CD4-positive, alpha-beta T cell treated with Interleukin-4 for 4 hours (primary cell): ENCODE measurements around the gene NOS1.

Experiments used
- DNase-seq: peaks from one replicate; pipeline ENCODE4 v3.0.0-alpha.2; 2020

The NOS1 gene

DNA sequence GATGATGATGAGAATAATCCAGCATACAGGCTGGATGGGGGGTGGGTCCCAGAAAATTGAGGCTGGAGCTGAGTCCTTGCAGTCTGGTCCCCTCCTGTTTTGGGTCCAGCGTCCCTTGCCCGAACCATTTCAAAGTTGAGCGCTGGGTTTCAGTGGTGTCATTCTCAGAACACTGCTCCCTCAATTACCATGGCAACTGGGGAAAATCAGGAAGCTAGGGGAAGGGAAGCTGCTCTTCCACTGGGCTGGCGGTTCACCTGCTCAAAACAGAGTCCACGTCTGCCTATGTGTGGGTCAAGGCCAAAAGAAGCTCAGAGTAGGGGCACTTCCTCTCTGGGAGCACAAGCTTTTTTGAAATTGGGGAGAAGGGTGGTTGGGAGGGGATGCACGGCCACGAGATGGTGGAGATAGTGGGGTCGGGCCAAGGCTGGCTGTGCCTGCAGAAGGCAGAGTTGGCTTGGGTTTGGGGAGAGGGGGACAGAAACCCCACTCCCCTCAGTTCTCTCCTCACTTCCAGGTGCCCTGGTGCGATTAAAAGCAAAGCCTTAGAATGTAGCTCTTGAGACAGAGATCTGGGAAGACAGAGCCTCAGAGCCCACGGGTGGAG, 1.7 kb upstream of the NOS1 start:
- no peak for DNase-seq

DNA sequence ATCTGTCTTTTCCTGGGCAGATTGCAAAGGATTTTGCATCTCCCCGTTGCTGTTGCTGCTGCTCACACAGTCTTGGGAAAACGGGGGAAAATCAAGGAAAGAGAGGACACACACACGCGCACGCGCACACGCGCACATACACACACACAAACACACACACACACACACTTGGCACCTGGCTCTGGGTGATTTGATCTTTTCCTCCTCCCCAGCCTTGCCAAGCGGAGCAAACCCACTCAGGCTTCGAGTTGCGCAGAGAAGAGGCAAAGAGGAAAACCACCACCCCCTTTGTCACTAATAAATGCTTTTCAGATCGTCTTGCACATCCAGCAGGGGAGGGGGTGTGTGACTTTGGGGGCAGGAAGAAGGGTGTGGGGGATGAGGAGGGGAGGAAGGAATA, 965 bp upstream of the NOS1 start:
- no peak for DNase-seq

DNA sequence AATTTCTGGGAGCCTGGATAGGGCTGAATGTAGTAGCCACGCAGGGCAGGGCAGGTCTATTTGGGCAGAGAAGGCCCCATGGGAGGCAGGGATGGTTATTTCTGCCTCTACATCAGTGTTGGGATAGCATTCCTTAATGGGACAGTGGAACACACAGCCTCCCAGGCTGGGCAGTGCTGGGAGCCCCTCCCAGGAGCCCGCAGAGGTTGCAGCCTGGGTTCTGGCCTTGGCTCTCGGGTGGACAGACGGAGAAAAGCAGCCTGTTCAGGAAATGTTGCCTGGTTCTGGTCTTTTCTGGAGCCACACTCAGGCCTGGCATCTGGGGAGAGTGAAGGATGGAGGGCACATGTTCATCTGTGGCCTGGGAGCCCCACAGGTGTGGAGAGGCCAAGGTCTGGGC, 479 bp upstream of the NOS1 start:
- DNase-seq, result no peak

- no peak for DNase-seq
Observed at GRCh38 chr12:117360551-117361346, 677 bp downstream of the NOS1 start.

DNA sequence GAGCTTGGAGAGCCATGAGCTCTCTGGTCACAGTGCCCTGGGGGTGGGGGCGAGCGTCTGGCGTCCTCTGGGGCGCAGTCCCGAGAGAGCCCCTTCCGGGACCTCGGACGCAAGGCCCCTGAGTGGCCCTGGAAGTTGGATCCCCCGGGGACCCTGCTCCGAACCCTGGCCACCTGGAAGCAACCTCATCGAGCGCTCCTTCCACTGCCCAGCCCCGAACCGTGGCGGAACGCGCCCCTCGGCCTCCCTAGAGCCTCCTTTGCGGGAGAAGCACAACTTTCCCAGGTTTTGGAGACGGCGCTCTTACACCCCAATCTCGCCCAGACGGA, 1.2 kb downstream of the NOS1 start:
- DNase-seq, result no peak

DNA sequence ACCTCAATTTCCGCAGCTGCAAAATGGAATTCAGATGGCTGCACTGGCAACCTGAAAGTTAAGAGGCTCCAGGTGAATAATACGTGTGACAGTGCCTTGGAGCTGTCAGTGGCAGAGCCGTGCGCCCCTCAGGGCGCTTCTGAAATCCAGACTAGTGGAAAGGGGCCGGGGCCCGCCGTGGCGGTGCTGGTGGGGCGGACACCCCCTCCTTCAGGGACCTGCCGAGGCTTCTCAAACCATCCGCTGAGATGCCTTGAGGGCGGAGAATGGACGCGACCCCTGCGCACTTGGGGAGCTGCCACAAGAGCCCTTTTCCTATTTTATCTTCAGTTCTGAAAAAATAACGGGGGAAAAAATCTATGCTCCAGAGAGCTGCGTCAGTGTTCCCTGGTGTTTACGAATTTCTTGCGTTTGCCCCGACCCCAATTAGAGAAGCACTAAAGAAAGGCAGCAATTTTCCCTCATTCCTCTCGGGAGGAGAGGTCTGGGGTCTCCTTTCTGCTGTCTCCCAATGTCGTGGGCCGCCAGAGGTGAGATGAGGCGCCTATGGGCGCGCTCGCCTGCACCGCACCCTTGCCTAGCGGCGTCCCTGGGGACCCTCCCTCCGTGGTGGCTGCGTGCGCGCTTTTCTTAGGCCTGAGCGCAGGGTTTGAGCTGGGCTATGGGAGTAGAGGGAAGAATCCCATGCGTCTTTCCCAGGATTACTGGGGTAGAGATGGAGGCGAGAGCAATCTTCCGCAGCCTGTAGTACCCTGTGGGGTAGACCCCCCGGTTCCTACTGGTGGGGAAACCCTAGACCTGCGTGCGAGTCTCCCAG, 2.2 kb downstream of the NOS1 start:
- no peak for DNase-seq

GRCh38 chr12:117356048-117356447, 5.4 kb downstream of the NOS1 start:
- no peak for DNase-seq

DNA sequence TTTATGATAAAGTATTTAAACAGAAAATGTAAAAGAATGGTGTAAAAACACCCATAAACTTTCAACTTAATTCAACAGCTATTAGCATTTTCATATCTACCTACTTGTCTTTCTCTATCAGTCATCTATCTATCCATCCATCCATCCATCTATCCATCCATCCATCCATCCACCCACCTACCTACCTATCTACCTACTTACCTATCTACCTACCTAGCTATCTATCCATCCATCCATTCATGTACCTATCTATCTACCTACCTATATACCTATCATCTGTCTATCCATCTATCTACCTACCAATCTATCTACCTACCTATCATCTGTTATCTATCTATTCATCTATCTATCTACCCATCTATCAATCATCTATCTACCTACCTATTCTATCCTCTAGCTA, 8.5 kb downstream of the NOS1 start:
- DNase-seq, result no peak

- no peak for DNase-seq
Observed at GRCh38 chr12:117352206-117352605, 9.2 kb downstream of the NOS1 start.

- DNase-seq, result no peak
Observed at GRCh38 chr12:117350140-117350539, 11.3 kb downstream of the NOS1 start.

- no peak for DNase-seq
Observed at GRCh38 chr12:117347588-117347987, 13.8 kb downstream of the NOS1 start.

DNA sequence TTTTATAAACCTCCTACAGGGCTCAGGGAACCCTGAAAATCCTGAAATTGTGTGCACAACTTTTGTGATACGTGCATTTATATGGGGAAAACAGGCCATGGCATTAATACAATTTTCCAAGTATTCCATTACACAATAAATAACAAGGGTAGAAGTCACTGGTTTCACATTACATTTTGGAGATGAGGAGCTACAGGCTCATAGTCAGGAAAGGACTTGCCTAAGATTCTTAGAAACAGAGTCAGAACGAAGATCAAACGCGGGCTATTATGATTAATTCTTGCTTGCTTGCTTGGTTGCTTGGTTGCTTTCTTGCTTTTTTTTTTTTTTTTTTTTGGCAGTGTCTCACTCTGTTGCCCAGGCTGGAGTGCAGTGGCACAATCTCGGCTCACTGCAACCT, 16.7 kb downstream of the NOS1 start:
- DNase-seq, result no peak

DNA sequence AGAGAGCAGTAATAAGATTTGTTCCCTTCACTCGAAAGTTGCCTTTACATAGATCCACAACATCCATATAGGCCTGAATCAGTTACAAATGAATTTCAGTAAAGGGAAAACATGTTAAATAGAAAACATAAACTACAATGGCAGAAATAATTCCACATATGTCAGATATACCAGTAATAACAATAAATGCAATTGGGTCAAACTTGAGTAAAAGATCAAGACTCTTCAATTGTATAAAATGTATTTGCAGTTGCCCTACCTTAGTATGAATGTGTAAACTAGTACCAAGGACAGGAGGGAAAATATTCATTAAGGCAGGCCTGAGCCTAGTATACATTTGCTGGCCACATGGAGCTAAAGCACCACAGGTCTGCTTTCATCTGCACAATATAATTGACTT, 17.6 kb downstream of the NOS1 start:
- DNase-seq, result no peak

DNA sequence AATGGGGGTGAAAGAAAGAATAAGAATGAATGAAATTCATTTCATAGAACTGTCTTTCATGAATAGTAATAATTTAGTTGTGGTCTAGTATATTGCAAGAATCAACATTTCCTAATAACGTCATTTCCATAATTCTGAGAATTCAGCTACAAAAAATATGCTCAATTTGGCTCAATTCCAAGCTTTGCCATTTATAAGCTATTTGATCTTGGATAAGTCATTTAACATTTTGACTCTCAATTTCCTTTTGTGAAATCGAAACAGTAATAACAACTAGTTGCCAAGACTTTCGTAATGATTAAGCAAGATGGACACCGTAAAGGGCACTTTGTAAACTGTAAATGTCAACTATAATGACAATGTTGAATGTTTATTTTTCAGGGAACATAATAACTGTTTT, 18.1 kb downstream of the NOS1 start:
- no peak for DNase-seq

DNA sequence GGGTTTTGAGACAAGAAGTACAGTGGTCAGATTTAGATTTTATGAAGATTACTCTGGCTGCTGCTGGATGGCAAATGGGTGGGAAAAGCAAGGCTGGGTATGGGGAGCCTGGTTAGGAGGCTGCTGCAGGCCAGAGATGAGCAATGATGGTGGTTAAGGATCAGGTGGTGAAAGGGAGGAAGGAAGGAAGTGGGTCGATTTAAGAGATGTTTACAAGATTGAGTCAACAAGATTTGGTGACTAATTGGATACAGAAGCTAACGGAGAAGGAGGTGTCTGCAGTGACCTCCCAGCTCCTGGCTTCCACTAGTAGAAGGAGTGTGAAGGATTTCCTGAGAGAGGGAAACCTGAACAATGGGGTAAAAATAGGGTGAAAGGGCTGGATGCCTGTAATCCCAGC, 18.7 kb downstream of the NOS1 start:
- DNase-seq, result no peak

GRCh38 chr12:117342247-117342646, 19.2 kb downstream of the NOS1 start:
- no peak for DNase-seq

DNA sequence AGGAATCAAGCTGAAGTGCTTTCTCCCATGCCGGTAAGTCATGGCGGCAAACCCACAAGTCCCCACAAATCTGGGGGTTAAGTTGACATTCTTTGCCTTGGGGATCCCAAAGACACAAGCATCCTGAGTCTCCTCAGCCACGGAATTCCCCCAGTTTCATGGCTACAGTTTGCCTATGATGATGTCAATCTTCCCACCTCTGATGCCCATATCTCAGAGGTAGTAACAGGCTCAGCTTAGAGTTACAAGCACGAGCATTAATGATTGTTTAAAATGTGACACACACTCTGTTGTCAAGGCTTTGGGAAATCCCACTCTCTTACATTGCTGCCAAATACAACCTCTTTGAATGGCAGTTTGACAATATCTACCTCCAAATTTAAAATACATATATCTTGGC, 22.3 kb downstream of the NOS1 start:
- no peak for DNase-seq

GRCh38 chr12:117334855-117335587, 26.4 kb downstream of the NOS1 start:
- DNase-seq, result no peak

DNA sequence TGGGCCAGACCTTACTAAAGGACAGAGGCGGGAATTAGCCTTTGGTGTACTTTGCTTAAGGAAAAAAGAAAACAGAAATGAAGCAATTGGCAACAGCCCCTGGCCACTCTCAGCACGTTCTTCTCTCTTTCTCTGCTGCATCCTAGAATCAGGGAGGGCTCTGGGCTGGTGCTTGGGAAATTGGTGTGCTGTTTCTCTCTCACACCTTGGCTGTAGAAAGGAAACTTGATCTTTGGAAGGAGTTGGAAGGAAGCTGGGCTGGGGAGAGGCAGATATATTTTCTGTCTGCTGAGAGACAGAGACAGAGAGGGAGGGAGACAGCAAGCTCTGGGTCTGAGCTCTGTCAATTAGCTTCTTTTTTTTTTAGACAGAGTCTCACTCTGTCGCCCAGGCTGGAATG, 27.4 kb downstream of the NOS1 start:
- no peak for DNase-seq

GRCh38 chr12:117333331-117333881, 28.0 kb downstream of the NOS1 start:
- DNase-seq, result no peak

DNA sequence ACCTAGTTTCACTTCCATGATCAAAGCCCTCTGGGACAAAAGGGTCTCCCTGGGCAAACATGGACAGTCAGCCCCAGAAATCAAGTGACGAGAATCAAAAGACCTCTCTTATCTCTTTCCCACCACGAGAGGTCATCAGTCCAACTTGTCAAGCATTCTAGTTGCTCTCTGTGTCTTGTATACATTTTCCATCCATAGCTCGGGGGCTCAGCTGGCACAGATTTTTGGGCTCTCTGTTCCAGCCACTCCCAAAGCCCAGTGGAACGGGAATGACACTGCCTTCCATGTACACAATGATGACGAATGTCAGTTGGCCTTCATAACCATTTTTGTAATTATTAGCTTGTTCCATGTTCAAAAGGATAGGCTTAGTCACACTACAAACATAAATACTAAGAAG, 29.7 kb downstream of the NOS1 start:
- no peak for DNase-seq

DNA sequence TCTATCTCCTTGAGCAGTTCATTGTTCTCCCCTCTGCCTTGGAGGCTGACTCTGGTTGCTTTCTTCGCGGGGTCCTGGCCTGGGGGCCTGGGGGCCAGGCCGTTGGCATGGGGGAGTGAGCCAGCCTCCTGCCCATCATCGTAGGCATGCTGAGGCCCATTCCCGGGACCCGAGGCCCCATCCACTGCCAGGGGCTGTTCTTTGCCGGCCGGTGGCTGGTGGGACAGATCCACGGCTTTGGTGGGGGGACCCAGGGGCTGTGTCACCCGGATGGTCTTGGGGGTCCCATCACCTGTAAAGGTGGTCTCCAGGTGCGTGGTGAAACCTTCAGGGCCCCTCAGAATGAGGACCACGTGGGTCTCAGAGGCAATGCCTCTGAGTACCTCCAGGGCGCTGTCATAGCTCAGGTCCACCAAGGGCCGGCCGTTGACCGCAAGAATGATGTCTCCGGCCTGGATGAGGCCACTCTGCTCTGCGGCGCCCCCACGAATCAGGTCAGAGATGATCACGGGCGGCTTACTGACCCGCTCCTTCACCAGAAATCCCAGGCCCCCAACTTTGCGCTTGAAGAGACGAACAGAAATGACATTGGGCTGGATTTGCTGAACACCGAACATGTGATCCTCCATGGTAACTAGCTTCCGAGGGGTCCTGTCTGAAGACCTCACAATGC, 30.8 kb downstream of the NOS1 start:
- DNase-seq, result no peak

DNA sequence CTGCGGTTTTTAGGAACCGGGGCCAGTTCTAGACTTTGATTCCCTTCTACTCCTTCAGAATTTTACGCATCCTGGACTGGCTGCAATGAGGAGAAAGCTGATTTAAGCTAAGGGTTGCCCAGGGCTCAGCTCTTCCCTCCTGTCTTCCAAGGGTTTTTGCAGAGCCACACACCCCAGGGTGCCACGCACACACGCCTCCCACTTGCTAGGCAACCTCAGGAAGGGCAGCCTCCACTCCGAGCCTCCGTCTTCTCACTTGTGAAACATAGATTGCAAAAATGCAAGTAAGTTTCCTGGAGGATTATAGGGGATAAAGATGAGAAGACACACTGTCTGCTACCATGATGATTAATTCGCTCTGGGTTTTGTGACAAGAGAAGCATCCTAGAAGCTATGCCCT, 31.7 kb downstream of the NOS1 start:
- no peak for DNase-seq
